GM19438 (cell line): ENCODE measurements around the gene SPC24.

Experiments used
- ATAC-seq: cut with Tn5 transposase; IDR thresholded peaks from one replicate; pipeline ENCODE4 v1.9.1; 2021; ENCODE audit warnings: low read depth; ENCODE audit not compliant: unreplicated experiment

The SPC24 gene

GRCh38 chr19:11155373-11156120, at the start of gene SPC24:
Gene SPC24 (minus strand): TSS chr19:11155782. CDS start chr19:11155776, 6 bp downstream.
- peak; percentile 83 for ATAC-seq

- no peak for ATAC-seq
Observed at GRCh38 chr19:11204943-11205349, 49.4 kb upstream of the SPC24 start.

GRCh38 chr19:11204076-11204602, 48.6 kb upstream of the SPC24 start:
- ATAC-seq = no peak

- ATAC-seq = no peak
Observed at GRCh38 chr19:11203194-11204075, 47.9 kb upstream of the SPC24 start.

- ATAC-seq = no peak
Observed at GRCh38 chr19:11202488-11203193, 47.1 kb upstream of the SPC24 start.

- ATAC-seq = no peak
Observed at GRCh38 chr19:11201791-11202190, 46.2 kb upstream of the SPC24 start.

- ATAC-seq = no peak
Observed at GRCh38 chr19:11200931-11201330, 45.3 kb upstream of the SPC24 start.

- ATAC-seq = no peak
Observed at GRCh38 chr19:11200015-11200574, 44.5 kb upstream of the SPC24 start.

- no peak for ATAC-seq
Observed at GRCh38 chr19:11199517-11199916, 43.9 kb upstream of the SPC24 start.

- ATAC-seq = no peak
Observed at GRCh38 chr19:11198769-11199424, 43.3 kb upstream of the SPC24 start.

GRCh38 chr19:11198175-11198534, 42.6 kb upstream of the SPC24 start:
- no peak for ATAC-seq

GRCh38 chr19:11197291-11198174, 42.0 kb upstream of the SPC24 start, which contains the start of gene KANK2:
Gene KANK2 (minus strand): TSS chr19:11197545. CDS start chr19:11194511, 3,034 bp downstream.
- ATAC-seq = peak; percentile 63

- no peak for ATAC-seq
Observed at GRCh38 chr19:11196406-11197287, 41.1 kb upstream of the SPC24 start.

GRCh38 chr19:11195681-11196080, 40.1 kb upstream of the SPC24 start:
- ATAC-seq = no peak

GRCh38 chr19:11194656-11195558, 39.3 kb upstream of the SPC24 start:
- ATAC-seq = no peak

- no peak for ATAC-seq
Observed at GRCh38 chr19:11194173-11194572, 38.6 kb upstream of the SPC24 start.
